ENCODE data around the gene KY. TPM values are rescaled to one million over a fixed set of nuclear protein-coding genes. Genes with fewer than 3 reads are reported as not detected.

KY gene
- total RNA-seq, 4 donors from 2014 or later = 0.33 to 1.9 (median 0.81) TPM

DNA sequence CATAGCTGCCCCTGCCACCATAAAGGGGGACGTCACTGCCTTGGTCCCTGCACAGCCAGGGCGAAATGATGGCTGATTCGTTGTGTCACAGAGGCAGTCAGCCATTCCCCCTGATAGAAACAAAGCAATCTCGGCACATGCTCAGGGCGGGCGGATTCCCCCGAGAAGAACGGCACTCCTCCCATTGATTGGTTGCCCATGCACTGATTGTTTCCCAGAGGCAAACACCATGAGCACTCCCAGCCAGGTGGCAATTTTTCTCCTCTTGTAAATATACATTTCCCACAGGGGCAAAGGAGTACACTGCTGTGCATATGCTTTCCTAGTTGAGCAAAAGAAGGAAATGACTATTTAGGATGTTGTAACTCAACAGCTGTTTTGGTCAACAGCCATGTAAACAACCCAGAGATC is 56.5 kb downstream of the KY start:
- Histone ChIP-seq H3K27me3 (no peaks in the 10 kb centered on the region), H3K4me1 (no peaks in the 10 kb centered on the region), H3K9me3 (no peaks in the 10 kb centered on the region), H3K4me3 (no peak overlapping the region), H3K36me3 (no peaks in the 10 kb centered on the region), H3K27ac (replicated peaks in 1 of 4) (no peak overlapping the region)
- intact Hi-C loops (cut with DNase I) = no loop called here
- DNase-seq (ENCODE audit: extremely low spot score) = peak; percentile 68
- TF ChIP-seq POLR2A (IDR thresholded peaks at IDR 0.05; ENCODE audit: low read depth) (no peak), POLR2AphosphoS5 (IDR thresholded peaks at IDR 0.05) (no peak), EP300 (IDR thresholded peaks at IDR 0.05) (no peak)
- TF ChIP-seq, protein P1, sequence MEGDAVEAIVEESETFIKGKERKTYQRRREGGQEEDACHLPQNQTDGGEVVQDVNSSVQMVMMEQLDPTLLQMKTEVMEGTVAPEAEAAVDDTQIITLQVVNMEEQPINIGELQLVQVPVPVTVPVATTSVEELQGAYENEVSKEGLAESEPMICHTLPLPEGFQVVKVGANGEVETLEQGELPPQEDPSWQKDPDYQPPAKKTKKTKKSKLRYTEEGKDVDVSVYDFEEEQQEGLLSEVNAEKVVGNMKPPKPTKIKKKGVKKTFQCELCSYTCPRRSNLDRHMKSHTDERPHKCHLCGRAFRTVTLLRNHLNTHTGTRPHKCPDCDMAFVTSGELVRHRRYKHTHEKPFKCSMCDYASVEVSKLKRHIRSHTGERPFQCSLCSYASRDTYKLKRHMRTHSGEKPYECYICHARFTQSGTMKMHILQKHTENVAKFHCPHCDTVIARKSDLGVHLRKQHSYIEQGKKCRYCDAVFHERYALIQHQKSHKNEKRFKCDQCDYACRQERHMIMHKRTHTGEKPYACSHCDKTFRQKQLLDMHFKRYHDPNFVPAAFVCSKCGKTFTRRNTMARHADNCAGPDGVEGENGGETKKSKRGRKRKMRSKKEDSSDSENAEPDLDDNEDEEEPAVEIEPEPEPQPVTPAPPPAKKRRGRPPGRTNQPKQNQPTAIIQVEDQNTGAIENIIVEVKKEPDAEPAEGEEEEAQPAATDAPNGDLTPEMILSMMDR (IDR thresholded peaks at IDR 0.05) = no peak
- 71% methylated on average over 3 of the region's 8 CpGs for WGBS

DNA sequence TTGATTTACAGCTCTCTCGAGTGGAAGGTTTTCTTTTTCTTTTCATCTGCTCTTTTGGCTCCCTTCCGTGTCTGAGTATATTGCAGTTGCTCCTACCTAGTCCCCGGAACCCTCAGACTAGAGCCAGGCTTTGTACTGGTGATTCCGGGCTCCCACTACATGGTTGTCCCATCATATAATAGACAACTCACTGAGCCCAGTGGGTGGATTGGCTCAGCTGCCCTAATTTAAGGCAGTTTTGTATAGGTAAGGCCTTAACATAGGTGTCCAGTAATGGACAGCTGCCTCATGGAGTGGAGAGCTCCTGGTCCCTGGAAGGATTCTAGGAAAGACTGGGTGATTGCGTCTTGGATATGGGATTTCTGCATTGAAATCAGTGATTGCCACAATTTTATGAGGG is 58.0 kb downstream of the KY start:
- intact Hi-C loops (cut with DNase I) = no loop called here

DNA sequence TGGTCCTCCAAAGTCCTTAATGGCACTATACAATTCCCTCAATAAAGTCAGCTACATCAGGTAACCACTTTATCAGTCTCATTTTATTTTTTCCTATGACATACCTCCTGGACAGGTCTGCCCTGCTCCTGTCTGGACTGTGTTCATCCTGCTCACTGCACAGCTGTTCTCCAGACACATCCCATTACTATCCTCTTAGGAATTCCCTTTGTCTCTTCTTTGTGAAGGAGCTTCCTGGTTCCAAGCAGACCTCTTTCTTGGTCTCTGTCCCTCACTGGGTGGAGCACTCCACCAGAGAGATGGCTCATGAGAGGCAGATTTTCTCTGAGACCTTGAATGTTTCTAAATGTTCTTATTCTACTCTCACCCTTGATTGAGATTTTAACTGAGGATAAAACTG is 60.1 kb downstream of the KY start:
- H3K36me3 ChIP-seq = no peaks in the 10 kb centered on the region
- DNase-seq (ENCODE audit: extremely low spot score) = no peak
- TF ChIP-seq POLR2A (IDR thresholded peaks at IDR 0.05; ENCODE audit: low read depth) = no peak
- no peak for TF ChIP-seq EP300 (IDR thresholded peaks at IDR 0.05)
- TF ChIP-seq POLR2AphosphoS5 (IDR thresholded peaks at IDR 0.05) = no peak
- TF ChIP-seq, protein P1 (IDR thresholded peaks at IDR 0.05) = no peak
- H3K9me3 ChIP-seq = no peaks in the 10 kb centered on the region
- H3K27me3 ChIP-seq = no peaks in the 10 kb centered on the region
- H3K27ac ChIP-seq (replicated peaks in 1 of 4) = no peak overlapping the region
- H3K4me3 ChIP-seq = no peak overlapping the region
- H3K4me1 ChIP-seq = no peaks in the 10 kb centered on the region
- intact Hi-C loops (cut with DNase I) = no loop called here

More for the DNA sequence above, 58.0 kb downstream of the KY start:
- Histone ChIP-seq H3K4me1 (no peaks in the 10 kb centered on the region), H3K27me3 (no peaks in the 10 kb centered on the region), H3K36me3 (no peaks in the 10 kb centered on the region), H3K4me3 (no peak overlapping the region), H3K9me3 (no peaks in the 10 kb centered on the region), H3K27ac (replicated peaks in 1 of 4) (no peak overlapping the region)
- 93% methylated on average over 5 of the region's 5 CpGs for WGBS
- TF ChIP-seq POLR2A (IDR thresholded peaks at IDR 0.05; ENCODE audit: low read depth) (no peak), POLR2AphosphoS5 (IDR thresholded peaks at IDR 0.05) (no peak), EP300 (IDR thresholded peaks at IDR 0.05) (no peak)
- TF ChIP-seq, protein P1 (IDR thresholded peaks at IDR 0.05) = no peak
- DNase-seq (ENCODE audit: extremely low spot score) = peak; percentile 60

DNA sequence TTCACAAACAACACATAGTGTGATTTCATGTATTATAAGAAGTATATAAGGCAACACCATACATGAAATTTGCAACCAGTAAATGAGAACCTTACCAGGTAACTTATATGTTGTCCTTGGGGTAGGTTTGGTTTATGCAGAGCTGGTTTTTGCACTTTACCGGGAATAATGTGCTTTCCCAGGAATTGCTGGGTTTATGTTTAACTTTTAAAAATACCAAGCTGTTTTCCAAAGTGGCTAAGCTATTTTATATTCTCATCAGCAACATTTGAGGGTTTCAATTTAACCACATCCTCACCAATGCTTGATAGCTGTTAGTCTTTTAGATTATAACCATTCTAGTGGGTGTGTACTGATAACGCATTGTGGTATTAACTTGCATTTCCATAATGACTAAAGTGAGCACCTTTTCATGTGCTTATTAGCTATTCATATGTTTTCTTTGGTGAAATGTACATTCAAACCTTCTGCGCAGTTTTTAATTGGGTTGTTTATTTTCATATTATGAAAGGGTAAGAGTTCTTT is 71.6 kb downstream of the KY start:
- 93% methylated on average over 3 of the region's 3 CpGs for WGBS

More for the DNA sequence above, 71.6 kb downstream of the KY start:
- Histone ChIP-seq H3K36me3 (no peaks in the 10 kb centered on the region), H3K27me3 (no peaks in the 10 kb centered on the region), H3K4me1 (no peaks in the 10 kb centered on the region), H3K4me3 (no peak overlapping the region), H3K9me3 (no peaks in the 10 kb centered on the region), H3K27ac (replicated peaks in 1 of 4) (no peak overlapping the region)
- intact Hi-C loops (cut with DNase I) = no loop called here
- no peak for DNase-seq (ENCODE audit: extremely low spot score)
- TF ChIP-seq POLR2A (IDR thresholded peaks at IDR 0.05; ENCODE audit: low read depth) = no peak
- TF ChIP-seq, protein P1 (IDR thresholded peaks at IDR 0.05) = no peak
